ENCODE measurements around the gene OTUD3.
"Not testable (repeated sequence)": the region's sequence is repeated elsewhere in the genome, so short reads cannot be mapped to it uniquely, and the experiment has no call there.

OTUD3 gene

DNA sequence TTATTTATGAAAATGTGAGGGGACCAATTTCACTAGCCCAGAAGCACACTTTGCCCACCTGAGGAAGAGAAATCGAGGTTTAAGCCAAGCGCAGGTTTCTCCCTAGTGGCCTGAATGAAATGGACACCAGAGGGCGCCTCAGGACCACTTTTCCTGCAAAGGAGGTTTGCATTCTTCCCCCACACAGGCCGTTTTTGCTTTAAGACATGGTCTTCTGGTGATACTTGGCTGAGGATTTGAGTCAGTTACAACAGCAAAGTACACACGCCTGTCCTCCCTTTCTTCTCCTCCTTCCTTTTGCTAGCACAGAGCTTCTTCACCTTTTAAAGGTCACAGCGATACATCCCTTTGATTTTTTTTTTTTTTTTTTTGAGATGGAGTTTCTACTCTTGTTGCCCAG, 35.9 kb downstream of the OTUD3 start:
- DNase-seq (ENCODE audit: low read depth): peak; percentile 36

DNA sequence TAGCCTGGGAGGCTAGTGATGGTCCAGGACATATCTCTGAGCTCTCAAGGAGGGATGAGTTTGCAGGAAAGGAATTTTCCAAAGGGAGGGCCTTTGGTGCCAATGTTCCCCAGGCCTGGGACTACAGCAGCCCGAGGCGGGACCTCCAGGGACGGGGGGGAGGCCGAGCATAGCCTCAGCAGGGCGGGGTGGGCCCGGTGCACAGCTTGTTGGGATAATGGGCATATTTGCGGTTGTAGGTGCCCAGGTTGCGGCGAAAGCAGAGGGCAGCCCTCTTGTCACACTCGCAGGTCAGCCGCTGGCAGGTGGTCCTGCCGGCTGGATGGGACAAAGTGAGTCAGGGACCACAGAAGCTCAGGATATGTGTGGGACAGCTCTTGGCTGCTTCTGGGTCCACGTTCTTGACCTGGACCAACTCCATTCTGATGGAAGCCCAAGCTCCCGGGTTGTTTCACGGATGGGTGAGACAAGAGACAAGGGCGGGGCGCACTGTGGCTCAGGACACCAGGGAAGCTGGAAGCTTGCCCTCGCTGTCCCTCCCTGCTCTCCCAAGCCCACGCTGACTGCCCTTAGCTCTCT, 38.0 kb downstream of the OTUD3 start:
- no peak for DNase-seq (ENCODE audit: low read depth)

DNA sequence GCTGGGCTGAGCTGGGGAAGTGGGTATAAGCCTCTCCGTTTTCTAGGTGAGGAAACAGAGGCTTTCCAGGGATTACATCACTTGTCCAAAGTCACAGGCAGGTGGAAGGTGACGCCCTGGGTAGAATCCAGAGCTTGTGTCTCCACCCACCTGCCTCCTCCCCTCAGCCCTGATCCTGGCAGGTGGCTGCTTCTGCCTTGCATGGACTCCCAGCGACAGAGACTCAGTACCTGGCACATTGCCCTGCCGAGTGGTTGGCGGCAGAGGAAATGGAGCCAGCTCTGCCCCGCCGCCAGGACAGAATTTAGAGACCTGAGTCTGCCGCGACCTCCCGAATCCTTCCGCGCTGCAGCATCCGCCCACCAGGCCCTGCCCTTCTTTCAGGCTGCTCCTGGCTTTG, 39.1 kb downstream of the OTUD3 start:
- DNase-seq (ENCODE audit: low read depth): no peak

DNA sequence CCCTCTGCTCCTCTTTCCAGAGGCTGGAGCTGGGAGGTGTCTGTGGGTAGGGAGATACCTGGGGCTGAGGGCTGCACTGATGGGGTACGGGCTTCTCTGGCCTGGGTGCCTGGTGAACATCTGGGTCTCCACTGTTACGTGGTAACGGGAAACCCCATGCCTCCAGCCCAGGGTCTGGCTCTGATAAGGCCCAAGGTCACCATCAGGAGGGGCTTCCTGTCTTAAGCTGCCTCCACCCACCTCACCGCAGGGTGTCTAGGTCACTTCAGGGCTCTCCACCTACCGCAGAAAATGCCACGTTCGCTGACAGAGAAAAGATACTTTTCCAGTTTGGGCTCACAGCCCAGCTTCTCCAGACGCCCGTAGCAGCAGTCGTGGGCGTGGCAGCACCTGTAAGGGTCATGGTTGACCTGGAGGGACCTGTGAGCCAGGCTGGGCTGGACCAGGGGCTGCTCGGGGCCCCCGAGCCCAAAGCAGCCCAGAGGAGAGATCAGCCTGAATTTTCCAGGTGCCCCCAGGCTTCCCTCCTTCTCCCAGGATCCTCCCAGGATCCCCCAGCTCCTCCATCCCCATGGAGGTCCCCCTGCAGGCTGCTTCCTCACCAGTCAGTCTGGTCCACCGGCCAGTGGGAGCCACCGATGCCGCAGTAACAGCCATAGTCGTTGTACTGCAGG, 40.0 kb downstream of the OTUD3 start:
- no peak for DNase-seq (ENCODE audit: low read depth)

DNA sequence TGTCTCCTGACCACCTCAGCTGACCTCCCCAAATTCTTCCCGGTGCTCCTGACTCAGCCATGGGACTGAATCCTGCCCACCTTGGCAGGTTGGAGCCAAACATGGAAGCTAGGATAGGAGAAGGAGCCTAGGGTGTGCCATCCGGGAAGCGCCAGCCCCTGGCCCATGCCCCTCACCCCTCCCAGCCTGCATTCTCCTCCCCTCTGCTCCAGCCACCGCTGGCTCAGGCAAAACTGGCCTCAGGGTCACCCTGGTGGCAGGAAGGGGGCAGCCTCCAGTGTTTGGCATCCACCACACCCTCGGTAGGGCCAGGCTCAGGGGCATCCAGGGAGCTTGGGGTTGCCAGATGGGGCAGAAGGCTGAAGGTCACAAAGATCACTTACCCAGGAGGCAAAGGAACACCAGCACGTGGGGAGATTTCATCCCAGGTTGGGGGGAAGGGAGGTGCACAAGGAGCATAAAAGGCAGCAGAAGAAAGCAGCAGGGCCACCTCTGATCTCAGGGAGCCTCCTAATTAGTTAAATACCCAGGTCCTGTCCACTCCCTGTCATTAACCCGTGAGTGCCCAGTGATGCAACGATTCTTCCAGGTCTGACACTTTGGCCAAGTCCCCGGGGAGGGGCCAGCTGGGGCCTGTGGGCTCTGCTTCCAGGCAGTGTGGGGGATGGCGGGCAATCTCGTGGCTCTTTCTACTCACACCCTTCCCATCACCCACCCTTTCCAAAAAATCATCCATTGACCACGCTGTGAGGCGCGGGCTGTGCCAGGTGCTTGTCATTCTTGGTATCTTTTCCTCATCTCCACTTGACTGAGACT, 41.1 kb downstream of the OTUD3 start, which contains the start of gene PLA2G2E:
Gene PLA2G2E (minus strand): TSS at position 481 of the 816 bp plus-strand sequence. CDS start 58 bp downstream, at position 423.
- DNase-seq (ENCODE audit: low read depth): no peak

DNA sequence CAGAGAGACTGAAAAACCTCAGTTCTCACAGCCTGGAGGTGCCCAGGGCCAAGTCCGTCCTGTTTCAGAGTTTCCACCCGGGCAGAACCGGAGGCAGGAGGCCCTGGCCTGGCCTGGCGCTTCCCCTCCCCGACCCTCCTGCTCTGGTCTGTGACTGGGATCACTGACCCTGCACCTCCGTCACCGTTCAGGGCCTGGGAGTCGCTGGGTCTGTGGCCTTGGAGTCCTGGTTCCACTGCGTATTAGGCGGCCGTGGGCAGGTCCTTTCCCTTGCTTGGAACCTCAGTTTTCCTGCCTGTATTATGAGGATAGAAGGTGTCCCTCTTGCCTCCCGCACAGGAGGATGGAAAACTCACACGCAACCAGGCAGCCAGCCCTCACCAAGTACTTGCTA, 41.8 kb downstream of the OTUD3 start:
- DNase-seq (ENCODE audit: low read depth): no peak

DNA sequence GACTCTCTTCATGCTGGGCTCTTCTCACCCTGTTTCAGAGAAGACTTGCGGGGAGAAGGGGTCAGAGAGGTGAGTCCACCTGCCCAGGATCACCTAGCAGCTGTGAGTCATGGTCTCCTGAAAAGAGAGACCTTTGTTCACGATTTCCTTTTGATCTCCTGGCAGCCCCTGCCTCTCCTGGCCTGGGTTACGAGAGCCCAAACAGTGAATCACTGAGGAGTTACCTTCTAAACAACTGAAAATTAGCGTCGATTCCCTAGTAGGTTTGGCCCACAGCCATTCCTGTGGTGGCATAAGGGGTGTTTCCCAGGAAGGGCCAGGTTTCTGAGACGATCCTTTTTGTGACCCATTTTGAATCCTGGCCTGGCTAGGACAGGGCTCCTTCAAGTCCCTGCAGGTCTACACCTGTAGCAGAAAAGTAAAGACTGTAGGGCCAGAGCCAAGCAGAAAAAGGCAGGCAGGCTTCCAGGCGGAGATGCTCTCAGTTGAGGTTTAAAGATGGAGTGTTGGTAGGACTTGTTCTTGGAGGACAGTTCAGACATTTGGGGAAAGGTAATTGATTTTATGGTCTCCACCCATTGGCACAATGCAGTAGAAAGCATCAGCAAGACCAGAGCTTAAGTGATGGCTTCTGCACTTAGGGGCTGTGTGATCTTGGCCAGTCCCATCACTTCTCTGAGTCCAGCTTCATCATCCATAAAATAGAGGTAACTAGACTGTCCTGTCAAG, 43.3 kb downstream of the OTUD3 start:
- DNase-seq (ENCODE audit: low read depth): no peak

DNA sequence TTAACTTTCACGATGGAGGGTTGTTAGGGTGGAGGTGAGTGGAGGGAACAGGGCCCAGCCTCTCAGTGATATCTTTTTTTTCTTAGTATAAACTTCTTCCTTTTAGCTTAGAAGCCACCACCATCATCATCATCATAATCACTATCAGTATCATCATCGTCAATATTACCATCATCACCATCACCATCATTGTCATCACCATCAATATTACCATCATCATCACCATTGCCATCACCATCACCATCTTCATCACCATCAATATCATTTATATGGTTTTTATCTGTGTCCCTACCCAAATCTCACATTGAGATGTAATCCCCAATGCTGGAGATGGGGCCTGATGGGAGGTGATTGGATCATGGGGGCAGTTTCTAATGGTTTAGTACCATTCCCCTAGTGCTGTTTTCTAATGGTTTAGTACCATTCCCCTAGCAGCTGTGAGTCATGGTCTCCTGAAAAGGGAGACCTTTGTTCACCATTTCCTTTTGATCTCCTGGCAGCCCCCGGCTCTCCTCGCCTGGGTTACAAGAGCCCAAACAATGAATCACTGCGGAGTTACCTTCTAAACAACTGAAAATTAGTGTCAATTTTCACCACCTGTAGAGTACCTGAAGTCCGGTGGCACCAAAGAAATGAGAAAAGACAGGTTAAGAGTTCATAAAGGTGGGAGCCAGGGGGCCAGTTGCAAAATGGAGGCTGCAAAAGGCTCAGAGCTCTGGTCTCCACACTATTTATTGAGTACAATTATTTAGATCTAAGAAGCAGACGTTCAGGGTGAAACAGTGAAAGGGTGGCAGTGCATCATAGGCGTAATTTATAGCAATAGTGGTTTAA, 44.3 kb downstream of the OTUD3 start:
- no peak for DNase-seq (ENCODE audit: low read depth)

DNA sequence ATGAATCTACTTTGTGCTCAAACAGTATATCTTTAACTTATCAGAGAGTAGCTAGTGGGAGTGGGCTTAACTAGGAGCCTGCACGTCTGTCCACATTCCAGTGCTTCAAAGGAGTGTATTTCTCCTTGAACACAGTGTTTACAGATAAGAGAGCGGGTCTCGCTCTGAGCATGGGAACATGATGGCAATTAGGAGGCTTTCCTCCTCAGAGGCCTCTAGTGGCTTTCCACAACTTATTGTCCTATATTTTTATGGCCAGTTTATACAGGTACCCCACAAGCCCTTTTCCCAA, 44.9 kb downstream of the OTUD3 start:
- not testable (repeated sequence) for DNase-seq (ENCODE audit: low read depth)

DNA sequence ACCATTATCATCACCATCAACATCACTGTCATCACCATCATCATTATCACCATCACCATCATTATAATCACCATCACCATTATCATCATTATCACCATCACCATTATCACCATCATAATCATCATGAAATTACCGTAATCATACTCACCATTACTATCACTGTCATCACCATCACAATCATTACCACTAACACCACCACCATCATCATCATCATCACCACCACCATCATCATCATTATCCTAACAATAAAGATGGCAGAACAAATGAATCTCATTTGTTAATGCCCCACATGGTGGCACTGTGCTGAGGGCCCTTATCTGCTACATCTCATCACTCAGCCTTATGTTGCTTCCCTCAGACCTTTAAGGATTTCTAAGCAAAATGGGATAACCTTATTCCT, 50.7 kb downstream of the OTUD3 start:
- DNase-seq (ENCODE audit: low read depth): no peak

DNA sequence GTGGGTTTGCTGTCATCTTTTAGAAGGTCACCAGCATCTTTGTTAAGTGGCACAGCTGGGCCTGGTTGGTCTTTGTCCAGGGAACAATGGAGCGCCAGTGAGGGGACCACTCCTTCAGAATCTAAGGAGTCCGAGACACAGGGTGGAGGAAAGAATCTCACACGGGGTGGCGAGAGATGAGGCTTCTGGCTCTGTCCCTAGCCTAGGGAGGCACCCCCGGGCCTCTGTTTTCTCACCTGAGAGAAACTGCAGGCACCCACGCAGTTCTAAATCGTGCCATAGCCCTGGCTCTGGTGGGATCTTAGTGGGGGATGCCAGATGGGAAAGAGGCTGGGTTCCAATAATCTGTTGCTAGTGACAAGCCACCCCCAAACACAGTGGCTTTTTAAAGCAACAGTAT, 52.1 kb downstream of the OTUD3 start:
- no peak for DNase-seq (ENCODE audit: low read depth)

DNA sequence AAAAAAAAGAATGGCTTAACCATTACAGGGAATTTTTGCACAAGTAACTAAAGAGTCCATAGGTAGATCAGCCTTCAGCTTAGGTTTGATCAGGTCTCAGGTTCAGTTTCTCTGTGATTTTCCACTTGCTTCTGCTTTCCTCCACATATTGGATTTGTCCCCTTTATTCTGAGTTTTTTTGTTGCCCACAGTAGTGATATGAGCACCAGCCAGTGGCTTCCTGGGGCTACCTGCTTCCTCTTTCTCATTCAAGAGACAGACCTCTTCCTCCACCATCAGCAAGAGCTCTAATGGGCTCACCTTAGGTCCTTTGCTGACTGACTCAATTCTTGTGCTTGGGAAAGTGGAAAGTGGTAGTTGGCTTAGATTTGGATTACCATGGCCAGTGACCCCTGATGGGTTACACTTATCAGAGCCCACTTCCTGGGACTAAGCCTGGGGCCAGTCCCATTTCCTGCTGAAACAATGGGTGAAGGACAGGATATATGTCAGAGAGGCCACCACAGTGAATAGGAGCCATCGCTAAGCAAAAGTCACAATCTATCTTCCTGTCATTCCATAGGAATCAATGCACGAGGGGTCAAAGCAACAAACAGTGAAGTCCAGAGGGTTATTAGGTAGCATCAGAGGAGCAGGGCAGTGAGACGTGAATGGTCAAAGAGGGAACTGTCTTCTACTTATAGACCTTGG, 54.0 kb downstream of the OTUD3 start:
- no peak for DNase-seq (ENCODE audit: low read depth)

DNA sequence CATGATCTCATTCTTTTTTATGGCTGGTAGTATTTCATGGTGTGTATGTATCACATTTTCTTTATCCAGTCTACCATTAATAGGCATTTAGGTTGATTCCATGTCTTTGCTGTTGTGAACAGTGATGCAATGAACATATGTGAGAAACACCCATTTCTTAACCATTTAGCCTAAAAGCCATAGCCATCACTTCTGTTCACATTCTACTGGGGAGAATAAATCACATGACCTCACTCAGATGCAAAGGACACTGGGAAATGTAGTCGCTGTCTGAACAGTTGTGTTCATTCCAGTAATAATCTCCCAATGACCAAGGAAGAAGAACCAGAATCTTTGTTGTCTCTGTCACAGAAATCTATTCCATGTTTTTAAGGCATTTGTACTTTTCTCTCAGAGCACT, 56.3 kb downstream of the OTUD3 start:
- no peak for DNase-seq (ENCODE audit: low read depth)

DNA sequence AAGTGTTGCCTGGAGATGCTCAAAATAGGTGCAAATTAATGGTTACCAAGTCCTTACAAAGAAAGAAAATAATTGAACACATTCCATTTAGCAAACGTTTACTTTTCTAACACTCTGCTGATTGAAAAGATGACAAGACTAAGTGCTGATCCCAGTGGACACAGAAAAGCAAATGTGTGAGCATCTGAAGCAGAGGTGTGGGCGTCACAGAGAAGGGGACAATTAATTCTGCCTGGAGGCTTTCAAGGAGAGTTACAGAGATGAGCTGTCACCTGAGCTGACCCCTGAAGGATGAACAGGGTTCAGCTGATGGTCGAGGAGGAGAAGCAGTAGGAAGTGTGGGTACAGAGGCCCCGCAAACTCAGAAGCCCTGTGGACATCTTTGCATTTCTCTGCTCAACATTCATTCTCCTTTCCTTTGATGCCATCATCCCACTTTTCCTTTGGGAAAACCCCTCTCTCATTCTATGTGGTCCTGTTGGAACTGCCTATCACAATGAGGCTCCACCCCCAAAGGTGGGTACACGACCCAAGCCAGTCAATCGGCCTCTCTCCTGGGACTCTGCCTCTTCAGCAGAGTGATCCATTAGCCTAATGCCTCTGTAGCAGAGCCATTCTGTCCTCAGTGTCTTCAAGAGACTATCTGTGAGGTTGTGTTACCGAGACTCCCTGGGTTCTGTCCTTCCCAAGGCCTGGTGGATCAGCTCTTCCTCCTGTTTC, 58.5 kb downstream of the OTUD3 start:
- no peak for DNase-seq (ENCODE audit: low read depth)

DNA sequence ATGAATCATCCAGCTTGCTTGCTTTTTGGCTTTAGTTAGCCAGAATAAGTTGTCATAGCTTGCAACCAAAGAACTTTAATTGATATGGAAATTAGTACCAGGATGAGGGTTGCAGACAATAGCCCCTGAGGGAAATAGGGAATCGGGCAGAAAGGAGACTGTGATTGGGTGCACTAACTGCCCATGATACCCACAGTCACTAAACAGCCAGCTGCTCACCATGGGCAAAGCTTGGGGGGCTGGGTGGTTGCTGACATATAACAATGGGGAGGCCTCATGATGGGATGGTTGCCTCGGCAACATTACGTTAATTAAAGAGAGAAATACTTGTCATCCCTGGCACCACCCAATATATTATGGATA, 59.0 kb downstream of the OTUD3 start:
- no peak for DNase-seq (ENCODE audit: low read depth)

DNA sequence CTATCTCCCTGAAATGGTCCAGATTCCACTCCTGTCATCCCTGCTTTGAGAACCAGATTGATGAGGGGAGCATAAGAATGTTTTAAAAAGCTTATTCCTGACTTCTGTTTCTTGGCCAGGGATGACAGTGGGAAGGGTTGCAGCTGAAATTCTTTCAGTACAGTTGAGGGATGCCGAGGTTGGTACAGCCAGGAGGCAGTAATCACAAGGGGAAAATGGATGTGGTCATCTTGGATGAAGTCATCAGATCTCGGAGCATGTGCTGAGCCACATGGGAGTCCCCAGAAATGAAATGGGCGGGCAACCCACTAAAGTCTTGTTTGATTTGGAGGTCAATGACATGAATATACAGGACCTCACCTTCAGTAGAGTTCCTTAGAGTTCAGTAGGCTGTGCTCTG, 59.9 kb downstream of the OTUD3 start:
- no peak for DNase-seq (ENCODE audit: low read depth)

DNA sequence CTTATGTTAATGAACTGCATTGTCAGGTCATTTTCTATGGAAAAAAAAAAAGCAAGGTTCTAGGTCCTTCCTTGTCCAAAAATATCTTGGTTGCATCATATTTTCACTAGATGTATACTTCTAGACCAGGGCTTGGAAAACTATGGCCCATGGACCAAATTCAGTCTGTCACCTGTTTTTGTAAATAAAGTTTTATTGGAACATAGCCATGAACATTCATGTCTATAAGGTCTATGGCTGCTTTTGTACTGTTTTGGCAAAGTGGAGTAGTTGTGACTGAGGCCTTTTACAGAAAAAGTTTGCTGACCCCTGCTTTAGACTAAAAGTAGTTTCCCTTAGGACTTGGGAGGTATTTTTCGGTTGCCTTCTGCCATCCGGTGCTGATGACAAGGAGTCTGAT, 60.5 kb downstream of the OTUD3 start:
- no peak for DNase-seq (ENCODE audit: low read depth)

DNA sequence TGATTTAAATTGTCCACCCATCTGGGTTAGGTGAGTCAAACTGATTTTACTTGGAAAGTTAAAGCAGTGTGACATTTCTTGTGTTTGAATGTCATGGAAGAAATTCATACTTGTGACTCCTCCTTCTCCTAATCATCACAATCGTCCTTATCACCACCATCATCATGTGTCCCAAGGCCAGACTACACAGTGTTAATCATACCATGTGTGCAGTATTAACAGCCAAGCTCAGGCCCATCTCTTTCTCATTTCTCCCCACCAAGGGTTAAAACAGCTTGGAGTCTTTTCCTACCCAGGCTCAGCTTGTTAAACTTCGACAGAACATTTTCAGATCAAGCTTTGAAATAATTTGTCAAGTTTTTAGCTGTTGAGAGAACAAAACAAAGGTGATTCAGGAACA, 63.7 kb downstream of the OTUD3 start:
- no peak for DNase-seq (ENCODE audit: low read depth)

DNA sequence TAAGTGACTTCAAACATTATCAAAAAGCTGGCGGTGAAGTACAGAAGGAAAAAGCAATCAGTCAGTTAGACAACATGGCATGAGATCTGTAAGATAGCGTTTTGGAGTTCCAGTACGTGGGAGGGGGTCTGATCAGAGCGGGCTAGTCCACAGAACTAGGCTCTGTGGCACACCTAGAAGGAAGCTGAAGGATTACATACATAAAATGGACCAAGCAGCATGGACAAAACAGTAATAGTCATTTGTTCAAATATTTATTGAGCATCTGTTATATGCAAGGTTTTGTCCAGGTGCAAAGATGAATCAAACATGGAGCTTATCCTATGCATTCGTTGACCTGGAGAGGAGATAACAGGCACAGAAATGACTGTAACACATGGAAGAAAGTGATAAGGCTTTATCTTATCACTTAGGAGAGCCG, 64.1 kb downstream of the OTUD3 start:
- no peak for DNase-seq (ENCODE audit: low read depth)

DNA sequence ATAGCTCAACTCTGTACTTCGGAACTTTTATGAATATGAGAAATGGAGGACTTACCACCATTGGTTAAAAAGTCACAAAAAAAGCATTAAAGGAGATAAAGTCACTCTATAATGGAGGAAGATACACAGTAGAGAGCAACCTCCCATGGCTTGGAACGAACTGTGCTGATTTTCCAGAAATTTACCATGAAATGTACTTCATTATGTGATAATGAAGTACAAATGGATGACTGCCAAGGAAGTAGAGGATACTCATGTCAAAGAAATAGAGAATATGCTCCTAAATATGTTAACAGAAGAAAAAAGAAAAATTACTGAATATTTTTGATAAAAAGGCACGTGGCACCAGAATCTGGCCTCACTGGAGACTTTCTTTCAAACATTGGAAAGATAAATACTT, 64.8 kb downstream of the OTUD3 start:
- DNase-seq (ENCODE audit: low read depth): no peak

DNA sequence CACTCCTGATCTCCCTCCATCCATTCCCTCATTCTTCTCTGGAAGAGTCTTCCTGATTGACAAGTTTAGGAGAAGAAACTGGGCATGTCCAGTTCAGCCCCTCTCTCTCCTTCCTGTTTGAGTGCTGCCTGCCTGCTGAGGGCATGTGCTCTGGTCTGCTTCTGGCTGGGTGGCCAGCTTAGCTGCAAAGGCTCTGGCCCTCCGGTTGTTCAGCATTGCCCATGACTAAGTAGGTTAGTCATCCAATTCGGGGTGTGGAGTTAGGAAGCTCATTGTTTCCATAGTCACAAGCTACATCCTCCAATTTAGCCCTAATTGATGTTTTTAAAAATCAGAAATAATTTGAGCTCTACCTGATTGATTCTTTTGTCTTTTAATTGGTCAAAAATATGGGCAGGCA, 66.8 kb downstream of the OTUD3 start:
- DNase-seq (ENCODE audit: low read depth): peak; percentile 23

All from HS-27A (cell line).